ENCODE results near the gene RASGRP4.

Gene RASGRP4

GRCh38 chr19:38389101-38389925, 36.7 kb downstream of the RASGRP4 start:
- DNase-seq (ENCODE audit: low read depth in 2 of 2): no peak

GRCh38 chr19:38388349-38389100, 37.5 kb downstream of the RASGRP4 start, which contains the start of gene SPRED3:
Gene SPRED3 (plus strand): TSS chr19:38388697. CDS start chr19:38390303, 1,606 bp downstream.
- no peak for DNase-seq (ENCODE audit: low read depth in 2 of 2)

GRCh38 chr19:38387550-38388348, 38.3 kb downstream of the RASGRP4 start, which contains the start of gene GGN:
Gene GGN (minus strand): TSS chr19:38388034. CDS start chr19:38387261, 773 bp downstream.
- DNase-seq (ENCODE audit: low read depth in 2 of 2): peak; percentile 60 to 78

- DNase-seq (ENCODE audit: low read depth in 2 of 2): no peak
These were observed 39.0 kb downstream of the RASGRP4 start for GRCh38 chr19:38386971-38387549.

- DNase-seq (ENCODE audit: low read depth in 2 of 2): no peak
These were observed 39.6 kb downstream of the RASGRP4 start for GRCh38 chr19:38386300-38386970.

GRCh38 chr19:38385804-38386257, 40.2 kb downstream of the RASGRP4 start:
- no peak for DNase-seq (ENCODE audit: low read depth in 2 of 2)

GRCh38 chr19:38385057-38385803, 40.8 kb downstream of the RASGRP4 start:
- DNase-seq (ENCODE audit: low read depth in 2 of 2): no peak

- no peak for DNase-seq (ENCODE audit: low read depth in 2 of 2)
These were observed 41.6 kb downstream of the RASGRP4 start for GRCh38 chr19:38384209-38385027.

GRCh38 chr19:38383743-38384142, 42.3 kb downstream of the RASGRP4 start:
- DNase-seq (ENCODE audit: low read depth in 2 of 2): no peak

GRCh38 chr19:38383184-38383583, 42.8 kb downstream of the RASGRP4 start:
- no peak for DNase-seq (ENCODE audit: low read depth in 2 of 2)

GRCh38 chr19:38381138-38381537, 44.9 kb downstream of the RASGRP4 start:
- DNase-seq (ENCODE audit: low read depth in 2 of 2): no peak

- no peak for DNase-seq (ENCODE audit: low read depth in 2 of 2)
These were observed 47.2 kb downstream of the RASGRP4 start for GRCh38 chr19:38378866-38379265.

GRCh38 chr19:38377052-38377451, 49.0 kb downstream of the RASGRP4 start:
- DNase-seq (ENCODE audit: low read depth in 2 of 2): no peak

GRCh38 chr19:38376576-38376975, 49.4 kb downstream of the RASGRP4 start:
- DNase-seq (ENCODE audit: low read depth in 2 of 2): no peak

- DNase-seq (ENCODE audit: low read depth in 2 of 2): no peak
These were observed 50.3 kb downstream of the RASGRP4 start for GRCh38 chr19:38375748-38376147.

GRCh38 chr19:38375098-38375493, 50.9 kb downstream of the RASGRP4 start:
- no peak for DNase-seq (ENCODE audit: low read depth in 2 of 2)

GRCh38 chr19:38374332-38375097, 51.5 kb downstream of the RASGRP4 start, which contains the start of gene PSMD8:
Gene PSMD8 (plus strand): TSS chr19:38374571. CDS start chr19:38374602, 31 bp downstream.
- DNase-seq (ENCODE audit: low read depth in 2 of 2): peak; percentile 96

GRCh38 chr19:38373907-38374331, 52.1 kb downstream of the RASGRP4 start:
- no peak for DNase-seq (ENCODE audit: low read depth in 2 of 2)
